GM19468 (cell line): ENCODE data around the gene RAI14.
"Not testable (repeated sequence)": the region's sequence is repeated elsewhere in the genome, so short reads cannot be mapped to it uniquely, and the experiment has no call there.

ENCODE experiments used
- ATAC-seq: cut with Tn5 transposase; IDR thresholded peaks from one replicate; pipeline ENCODE4 v1.9.1; 2021; ENCODE audit warnings: mild to moderate bottlenecking, moderate library complexity, moderate number of reproducible peaks; ENCODE audit not compliant: unreplicated experiment; ENCODE audit errors: extremely low read depth

RAI14 gene

DNA sequence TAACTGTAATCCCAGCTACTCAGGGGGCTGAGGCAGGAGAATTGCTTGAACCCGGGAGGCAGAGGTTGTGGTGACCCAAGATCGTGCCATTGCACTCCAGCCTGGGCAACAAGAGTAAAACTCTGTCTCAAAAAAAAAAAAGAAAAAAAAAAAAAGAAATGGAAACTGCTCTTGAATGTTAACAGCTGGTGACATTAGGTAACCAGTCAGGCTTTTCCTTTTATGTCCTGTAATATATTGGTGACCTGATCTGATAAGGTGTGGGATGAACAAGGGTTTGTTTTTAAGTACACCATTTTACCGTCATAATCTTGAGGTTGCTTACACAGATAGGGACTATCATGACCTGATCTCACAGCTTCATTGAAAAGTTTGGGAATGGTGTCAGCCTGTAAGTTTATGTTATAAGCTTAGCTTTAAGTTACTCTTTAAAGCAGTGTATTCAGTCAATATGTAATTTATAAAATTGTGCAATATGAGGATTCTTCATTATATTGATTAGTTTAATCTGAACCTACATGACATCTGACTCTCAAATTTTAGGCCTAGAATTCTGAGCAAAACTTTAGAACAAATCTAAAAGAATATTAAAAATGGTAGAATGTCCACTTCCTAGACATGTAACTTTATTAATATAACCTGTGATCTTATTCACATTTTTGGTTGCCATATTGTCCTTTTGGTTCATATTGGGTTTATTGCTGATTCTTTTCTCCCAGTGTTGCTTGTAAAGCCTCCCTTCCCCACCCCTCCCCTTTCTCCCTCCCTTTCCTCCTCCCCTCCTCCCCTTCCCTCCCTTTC, 41.4 kb downstream of the RAI14 start:
- ATAC-seq, result no peak

DNA sequence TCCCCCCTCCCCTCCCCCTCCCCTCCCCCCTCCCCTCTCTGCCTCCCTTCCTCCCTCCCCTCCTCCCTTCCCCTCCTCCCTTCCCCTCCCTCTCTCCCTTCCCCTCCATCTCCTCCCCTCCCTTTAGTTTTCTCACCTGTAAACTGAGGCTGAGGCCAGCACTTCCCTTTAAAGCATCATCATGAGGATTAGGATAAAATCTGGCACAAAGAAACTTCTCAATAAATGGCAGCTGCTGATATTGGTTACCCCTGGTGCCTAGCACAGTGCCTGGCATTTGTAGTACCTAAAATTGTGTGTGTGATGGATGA, 41.9 kb downstream of the RAI14 start:
- no peak for ATAC-seq

GRCh38 chr5:34698754-34699153, 42.6 kb downstream of the RAI14 start:
- ATAC-seq, result no peak

DNA sequence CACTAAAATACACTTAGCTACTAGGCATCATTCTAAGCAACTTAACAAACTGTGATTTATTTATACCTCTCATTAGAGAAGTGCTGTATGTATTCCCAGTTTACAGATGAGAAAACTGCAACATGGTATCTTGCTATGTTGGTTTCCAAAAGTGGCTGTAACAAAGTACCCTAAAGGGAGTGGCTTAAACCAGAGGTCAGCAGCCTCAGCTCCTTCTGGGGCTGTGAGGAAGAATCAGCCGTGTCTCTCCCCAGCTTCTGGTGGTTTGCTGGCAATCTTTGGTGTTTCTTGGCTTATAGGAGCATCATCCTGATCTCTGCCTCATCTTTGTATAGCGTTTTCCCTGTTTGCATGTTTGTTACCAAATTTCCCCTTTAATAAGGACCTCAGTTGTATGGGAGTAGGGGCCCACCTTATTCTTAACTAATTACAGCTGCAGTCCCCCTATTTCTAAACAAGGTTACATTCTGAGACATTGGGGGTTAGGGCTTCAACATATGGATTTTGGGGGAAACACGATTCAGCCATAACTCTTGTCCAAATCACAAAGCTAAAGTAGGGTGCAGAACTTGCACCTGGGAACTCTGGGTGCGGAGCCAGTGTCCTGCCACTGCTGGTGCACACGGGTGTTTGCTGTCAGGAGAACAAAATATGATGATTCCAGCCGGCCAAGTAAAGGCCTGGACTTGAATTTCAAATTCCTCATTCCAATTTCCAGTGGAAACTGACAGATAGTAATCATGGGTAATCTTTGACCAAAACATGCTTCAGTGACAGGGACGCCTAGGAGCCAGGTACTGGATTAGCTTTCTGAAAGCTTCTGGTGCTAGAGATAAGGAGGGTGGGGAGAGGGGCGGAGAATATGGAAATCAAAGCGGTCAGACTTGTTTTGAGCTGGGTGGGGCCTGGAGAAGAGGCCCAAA, 43.3 kb downstream of the RAI14 start:
- no peak for ATAC-seq

DNA sequence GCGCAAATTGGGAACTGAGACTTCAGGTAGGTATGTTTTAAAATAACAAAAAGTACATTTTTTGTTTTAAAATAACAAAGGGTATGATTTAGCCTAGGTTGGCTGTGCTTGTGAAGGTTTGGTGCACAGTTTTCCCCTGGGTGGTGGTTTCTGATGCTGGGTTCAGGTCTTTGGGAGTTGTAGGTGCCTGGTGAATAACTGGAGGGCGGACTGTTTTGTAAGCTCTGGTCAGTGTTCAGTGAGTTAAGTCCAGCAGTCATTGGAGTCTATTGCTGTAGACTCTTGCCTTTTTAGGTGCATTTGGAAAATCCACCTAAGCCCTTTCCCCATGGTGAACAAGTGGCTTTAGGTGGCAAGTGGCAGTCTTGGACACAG, 43.9 kb downstream of the RAI14 start:
- ATAC-seq, result no peak

DNA sequence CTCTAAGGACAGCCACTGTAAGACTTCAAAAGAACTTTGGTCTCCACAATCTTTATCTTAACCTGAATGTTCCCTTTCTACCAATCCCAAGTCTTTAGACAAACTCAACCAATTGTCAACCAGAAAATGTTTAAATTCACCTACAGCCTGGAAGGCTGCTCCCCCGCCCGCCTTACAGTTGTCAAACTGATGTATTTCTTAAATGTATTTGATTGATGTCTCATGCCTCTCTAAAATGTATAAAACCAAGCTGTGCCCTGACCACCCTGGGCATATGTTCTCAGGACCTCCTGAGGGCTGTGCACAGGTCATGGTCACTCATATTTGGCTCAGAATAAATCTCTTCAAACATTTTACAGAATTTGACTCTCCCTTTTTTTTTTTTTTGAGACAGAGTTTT, 45.3 kb downstream of the RAI14 start:
- not testable (repeated sequence) for ATAC-seq

DNA sequence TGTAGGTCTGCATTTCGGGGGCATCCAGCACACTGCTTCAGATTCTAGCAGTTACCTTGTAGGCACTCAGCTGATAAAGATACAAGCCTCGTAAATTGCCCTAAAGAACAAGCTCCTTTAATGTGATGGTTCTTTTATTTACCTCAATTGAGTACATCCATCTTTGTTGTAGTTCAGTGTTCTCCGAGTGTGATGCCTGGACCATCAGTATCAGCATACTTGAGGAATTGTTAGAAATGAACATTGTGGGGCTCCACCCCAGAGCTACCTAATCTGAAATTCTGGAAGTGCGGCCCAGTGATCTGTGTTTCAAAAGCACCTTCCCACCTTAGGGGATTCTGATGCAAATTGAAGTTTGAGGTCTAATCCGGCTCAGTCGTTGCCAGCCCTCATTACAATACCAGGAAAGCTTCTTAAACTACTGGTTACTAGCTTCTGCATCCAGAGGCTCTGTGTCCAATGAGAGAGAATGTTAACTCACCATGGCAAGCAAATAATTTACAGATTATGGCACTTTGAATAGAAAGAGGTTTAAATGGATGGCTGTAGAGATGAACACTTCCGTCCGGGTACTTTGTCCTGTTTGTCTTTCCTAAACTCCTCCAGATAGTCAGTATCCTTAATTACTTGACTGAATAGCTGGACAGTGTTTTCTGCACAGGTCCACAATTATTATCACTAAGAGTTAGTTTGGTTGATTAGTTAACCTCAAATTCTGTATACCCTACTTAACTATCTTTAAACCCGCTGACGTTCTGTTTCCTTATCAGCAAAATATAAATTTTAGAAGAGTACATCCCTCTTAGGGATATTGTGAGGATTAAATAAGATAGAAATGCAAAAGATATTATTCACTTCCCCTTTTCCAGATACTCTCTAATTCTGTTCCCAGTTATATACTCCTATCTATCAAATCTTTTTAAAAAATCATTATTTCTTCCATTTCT, 47.9 kb downstream of the RAI14 start:
- ATAC-seq, result no peak

DNA sequence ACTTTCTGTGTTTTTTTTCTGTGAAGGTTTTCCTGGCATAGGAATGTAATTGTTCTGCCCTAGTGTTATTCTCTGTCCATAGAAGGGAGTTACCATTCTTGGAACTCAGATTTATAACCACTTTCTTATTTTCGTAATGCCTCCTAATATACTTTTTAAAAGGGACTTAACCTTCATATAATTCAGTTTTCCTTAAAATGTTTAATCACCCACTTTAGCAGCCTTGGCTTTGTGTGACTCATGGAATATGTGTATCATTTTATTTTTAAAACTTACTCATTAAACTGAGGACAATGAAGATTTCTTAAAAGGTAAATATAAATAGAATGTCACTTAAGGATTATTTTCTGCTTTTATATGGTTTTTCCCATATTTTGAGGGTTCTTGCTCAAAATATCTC, 50.0 kb downstream of the RAI14 start:
- no peak for ATAC-seq

DNA sequence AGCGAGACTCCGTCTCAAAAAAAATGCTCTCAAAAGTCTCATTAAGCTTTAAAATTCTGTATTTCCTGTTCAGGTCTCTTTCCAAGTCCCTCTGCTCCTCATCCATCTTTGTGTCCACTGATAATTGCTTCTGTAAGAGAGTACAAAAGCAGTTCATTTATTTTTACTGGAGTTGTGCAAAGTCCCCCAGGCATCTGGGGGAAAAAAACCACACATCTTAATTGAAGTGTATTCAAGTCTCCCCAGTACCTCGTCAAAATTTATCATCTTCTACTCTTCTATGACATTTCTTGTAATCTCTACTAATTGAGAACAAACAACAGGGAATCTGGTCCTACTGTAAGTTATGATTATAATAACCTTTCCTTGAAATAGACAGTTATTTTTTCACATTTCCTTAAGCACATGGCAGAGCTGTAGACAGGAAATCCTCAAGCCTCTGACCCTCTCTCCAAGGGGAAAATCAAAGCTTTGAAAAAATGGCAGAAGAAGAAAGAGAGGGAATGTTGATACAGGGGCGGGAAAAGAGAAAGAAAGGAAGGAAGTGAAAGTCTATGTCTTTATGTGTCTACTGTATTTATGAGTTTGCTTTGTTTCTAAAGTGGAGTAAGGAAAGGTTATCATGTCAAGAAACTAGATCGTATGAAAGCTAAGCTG, 51.5 kb downstream of the RAI14 start:
- ATAC-seq, result no peak

- ATAC-seq, result no peak
Measured at GRCh38 chr5:34708777-34709176, 52.6 kb downstream of the RAI14 start.

DNA sequence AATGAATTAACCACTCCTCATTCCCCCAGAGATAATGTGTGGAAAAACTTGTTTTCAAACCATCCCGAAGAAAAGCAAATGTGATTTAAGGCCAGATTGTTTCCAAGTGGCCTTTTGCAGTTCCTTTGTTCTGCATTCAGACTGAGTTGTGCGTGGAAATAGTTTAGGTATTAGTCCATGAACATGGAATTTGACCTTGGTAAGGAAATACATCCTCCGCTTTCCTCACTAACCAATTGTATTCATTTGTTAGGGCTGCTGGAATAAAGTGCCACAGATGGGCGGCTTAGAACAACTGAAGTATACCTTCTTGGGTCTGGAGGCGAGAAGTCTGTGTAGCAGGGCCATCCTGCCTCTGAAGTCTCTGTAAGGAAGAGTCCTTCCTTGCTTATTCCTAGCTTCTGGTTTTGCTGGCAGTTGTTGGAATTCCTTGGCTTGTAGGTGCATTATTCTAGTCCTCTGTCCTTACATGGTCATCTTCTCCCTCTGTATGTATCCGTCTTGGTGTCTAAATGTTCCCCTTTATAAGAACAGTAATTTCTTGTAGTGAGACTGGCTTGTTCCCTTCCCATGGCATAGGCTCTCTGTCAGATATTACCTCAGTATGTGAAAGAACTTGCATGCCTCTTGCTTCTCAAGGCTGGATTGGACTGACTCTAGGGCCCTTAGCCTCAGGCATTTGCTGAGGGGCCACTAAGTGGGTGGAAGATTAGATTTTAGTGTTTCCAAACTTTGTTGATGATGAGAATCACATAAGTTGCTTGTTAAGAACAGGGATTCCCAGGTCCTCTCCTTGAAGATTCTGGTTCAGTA, 53.9 kb downstream of the RAI14 start:
- no peak for ATAC-seq

DNA sequence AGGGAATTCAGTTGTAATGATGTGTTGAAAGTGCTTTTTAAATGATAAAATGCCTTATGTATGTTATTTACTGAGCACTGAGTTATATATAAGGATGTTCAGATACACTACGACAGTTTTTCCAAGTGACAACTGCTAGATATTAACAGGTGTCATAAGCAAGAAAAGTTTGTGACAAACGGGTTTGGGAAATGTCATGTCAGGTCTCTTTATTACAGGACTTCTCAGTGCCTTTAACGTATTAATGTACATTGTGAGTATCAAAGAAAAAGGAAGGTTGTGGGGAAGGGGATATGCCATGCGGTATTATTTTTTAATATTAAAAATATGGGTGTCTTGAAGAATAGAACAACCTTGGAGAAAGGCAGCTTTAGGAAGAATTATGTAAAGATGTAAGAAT, 56.4 kb downstream of the RAI14 start:
- ATAC-seq, result no peak

DNA sequence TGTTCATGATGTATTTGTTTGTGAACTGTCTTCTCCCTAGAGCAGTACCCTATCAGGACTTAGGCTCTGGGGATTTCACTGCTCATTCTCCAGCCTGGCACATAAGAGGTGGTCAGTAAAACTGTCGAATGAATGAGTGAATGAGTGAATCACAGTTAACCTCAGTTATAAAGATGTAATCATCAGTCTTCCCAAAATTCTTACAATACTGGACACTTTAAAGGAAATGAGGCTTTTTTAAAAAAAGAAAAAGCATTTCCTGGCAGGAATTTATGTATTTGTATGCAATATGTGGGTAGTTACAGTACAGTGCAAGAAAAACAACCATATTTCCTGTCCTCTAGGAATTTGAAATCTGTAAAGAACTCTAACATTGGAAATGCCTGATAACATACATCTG, 59.6 kb downstream of the RAI14 start:
- no peak for ATAC-seq

GRCh38 chr5:34716986-34717385, 60.9 kb downstream of the RAI14 start:
- ATAC-seq, result no peak

- ATAC-seq, result no peak
Measured at GRCh38 chr5:34717426-34718327, 61.5 kb downstream of the RAI14 start.

- no peak for ATAC-seq
Measured at GRCh38 chr5:34718516-34718915, 62.4 kb downstream of the RAI14 start.

DNA sequence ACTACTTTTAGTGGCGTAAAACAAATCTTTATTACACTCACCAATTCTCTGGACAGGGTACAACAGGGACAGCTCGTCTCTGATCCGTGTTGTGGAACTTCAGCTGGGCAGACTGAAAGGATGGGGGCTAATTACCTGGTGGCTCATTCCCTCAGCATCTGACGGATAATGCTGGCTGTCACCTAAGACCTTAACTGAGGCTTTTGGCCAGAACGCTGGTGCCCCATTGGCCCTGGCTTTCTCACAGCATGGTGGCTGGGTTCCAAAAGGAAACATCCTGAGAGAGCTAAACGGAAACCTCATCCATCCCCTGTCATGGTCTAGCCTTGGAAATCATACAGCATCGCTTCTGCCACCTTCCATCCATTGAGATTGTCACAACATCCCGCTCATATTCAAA, 62.9 kb downstream of the RAI14 start:
- ATAC-seq, result no peak

- no peak for ATAC-seq
Measured at GRCh38 chr5:34721327-34721726, 65.2 kb downstream of the RAI14 start.
